Astrocyte (in vitro differentiated cells and primary cell): ENCODE results near the gene PHKG1.
"Not testable (repeated sequence)": the region's sequence is repeated elsewhere in the genome, so short reads cannot be mapped to it uniquely, and the experiment has no call there.

ENCODE experiments used
- EZH2 ChIP-seq: IDR thresholded peaks from 2 replicates; pipeline ENCODE4 v1.6.1; 2012; ENCODE audit warnings: mild to moderate bottlenecking, low read length, inconsistent platforms; ENCODE audit not compliant: insufficient read depth
- TF ChIP-seq, protein P1 (sequence below): IDR thresholded peaks from 2 replicates; pipeline ENCODE4 v1.5.1; 2011; ENCODE audit warnings: low read depth, mild to moderate bottlenecking, inconsistent platforms, low read length, moderate library complexity; ENCODE audit not compliant: insufficient read depth

DNA sequence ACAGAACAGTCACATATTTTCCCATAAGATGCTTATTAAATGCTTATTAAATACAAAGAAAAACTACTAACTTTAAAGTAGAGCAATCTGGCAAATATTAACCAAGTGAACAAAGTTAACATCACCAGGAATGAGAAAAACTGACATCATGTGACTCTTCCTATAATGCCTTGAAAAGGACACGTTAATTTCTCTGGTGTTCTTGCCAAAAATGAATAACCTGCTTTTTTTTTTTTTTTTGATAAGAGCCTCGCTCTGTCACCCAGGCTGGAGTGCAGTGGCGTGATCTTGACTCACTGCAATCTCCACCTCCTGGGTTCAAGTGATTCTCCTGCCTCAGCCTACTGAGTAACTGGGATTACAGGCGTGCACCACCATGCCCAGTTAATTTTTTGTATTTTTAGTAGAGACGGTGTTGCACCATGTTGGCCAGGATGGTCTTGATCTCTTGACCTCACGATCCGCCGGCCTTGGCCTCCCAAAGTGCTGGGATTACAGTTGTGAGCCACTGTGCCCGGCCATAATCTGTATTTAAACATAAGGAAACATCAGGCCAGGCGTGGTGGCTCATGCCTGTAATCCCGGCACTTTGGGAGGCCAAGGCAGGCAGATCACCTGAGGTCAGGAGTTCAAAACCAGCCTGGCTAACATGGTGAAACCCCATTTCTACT, 45.2 kb downstream of the PHKG1 start:
- not testable (repeated sequence) for TF ChIP-seq EZH2
- TF ChIP-seq, protein P1, sequence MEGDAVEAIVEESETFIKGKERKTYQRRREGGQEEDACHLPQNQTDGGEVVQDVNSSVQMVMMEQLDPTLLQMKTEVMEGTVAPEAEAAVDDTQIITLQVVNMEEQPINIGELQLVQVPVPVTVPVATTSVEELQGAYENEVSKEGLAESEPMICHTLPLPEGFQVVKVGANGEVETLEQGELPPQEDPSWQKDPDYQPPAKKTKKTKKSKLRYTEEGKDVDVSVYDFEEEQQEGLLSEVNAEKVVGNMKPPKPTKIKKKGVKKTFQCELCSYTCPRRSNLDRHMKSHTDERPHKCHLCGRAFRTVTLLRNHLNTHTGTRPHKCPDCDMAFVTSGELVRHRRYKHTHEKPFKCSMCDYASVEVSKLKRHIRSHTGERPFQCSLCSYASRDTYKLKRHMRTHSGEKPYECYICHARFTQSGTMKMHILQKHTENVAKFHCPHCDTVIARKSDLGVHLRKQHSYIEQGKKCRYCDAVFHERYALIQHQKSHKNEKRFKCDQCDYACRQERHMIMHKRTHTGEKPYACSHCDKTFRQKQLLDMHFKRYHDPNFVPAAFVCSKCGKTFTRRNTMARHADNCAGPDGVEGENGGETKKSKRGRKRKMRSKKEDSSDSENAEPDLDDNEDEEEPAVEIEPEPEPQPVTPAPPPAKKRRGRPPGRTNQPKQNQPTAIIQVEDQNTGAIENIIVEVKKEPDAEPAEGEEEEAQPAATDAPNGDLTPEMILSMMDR = not testable (repeated sequence)
